SK-MEL-5 (cell line): ENCODE data around the gene FES. TPM values are rescaled to one million over a fixed set of nuclear protein-coding genes. Genes with fewer than 3 reads are reported as not detected.
A peak's percentile ranks its signal among the peaks of the same experiment; 100 is the strongest.

Experiments
- DNase-seq: peaks from one replicate; pipeline ENCODE4 v3.0.0-alpha.2; 2016; ENCODE audit warnings: low read depth, low spot score
- in situ Hi-C: cut with HindIII; loops from 2 replicates; pipeline ENCODE4 v1.10.0; 2016; ENCODE audit warnings: low sequenced_read_pairs, high pct_unique_total_duplicates, low pct_unique_long_range_greater_than_20kb
- total RNA-seq: library from RNA; depleted of rRNA; stranded (reverse); fragments of >200 nt; shearing (Covaris generic); gene quantifications from 2 replicates; pipeline ENCODE4 v1.2.3, GENCODE V29; 2014

The FES gene
- total RNA-seq, 1 experiment from 2014 or later = 0.16 TPM

GRCh38 chr15:90859234-90860131 is 24.8 kb upstream of the FES start:
- in situ Hi-C loops = no loop called here

DNA sequence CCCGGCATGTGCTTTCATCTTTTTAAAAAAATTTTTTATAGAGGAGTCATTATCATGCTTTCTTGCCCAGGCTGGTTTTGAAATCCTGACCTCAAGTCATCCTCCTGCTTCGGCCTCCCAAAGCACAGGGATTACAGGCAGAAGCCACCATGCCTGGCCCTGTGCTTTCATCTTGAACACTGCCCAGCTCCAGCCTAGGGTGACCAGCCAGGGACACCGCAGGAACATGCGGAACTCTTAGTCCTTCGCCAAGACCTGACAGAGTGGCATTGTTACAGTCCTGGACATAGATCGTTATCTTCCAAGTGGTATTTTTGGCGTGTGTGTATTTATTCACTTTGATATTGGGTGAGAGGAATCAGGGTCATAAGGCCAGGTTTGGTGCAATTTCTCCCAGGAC is 23.9 kb upstream of the FES start:
- DNase-seq = no peak
- in situ Hi-C loops = no loop called here

More at GRCh38 chr15:90859234-90860131, 24.8 kb upstream of the FES start:
- DNase-seq = peak; percentile 13

GRCh38 chr15:90860942-90861675 is 23.2 kb upstream of the FES start:
- DNase-seq = no peak

GRCh38 chr15:90862487-90862886 is 21.8 kb upstream of the FES start:
- no peak for DNase-seq

More at GRCh38 chr15:90860942-90861675, 23.2 kb upstream of the FES start:
- in situ Hi-C loops = no loop called here

DNA sequence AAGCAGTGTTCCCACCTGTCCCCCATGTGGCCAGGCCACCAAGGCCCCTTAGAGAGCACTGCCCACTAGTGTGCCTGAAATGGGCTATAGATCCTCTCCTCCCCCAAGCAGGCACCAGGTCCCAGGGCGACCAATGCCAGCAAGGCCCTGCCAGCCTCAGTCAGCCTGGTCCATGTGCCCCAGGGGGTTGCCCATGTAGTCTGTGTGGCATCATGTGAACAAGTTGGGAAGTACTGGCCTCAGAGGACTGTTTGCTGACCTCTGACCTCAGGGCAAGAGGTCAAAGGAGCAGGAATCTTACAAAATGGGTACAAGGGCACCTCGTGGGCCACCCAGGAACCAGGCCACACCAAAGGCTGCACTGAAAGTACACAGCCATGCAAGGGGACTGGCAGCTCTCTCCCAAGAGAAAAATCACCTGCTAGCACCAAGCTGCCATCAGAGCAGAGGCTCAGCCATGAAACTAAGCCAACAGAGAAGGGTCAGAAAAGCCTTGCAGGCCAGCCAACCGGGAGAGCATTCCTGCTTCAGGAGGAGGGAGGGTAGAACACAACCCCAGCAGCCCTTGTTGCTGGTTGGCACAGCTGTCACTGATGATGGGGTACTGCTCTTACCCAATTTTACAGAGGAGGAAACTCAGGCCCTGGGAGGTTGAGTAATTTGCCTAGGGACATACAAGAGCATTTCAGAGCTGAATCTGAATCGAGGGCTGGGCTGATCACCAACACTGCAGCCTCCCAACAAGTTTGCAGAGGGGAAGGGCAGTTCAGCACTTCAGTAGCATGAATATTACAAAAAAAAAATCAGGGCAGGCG is 21.1 kb upstream of the FES start:
- DNase-seq = no peak
- in situ Hi-C loops = no loop called here

More at GRCh38 chr15:90862487-90862886, 21.8 kb upstream of the FES start:
- in situ Hi-C loops = no loop called here

DNA sequence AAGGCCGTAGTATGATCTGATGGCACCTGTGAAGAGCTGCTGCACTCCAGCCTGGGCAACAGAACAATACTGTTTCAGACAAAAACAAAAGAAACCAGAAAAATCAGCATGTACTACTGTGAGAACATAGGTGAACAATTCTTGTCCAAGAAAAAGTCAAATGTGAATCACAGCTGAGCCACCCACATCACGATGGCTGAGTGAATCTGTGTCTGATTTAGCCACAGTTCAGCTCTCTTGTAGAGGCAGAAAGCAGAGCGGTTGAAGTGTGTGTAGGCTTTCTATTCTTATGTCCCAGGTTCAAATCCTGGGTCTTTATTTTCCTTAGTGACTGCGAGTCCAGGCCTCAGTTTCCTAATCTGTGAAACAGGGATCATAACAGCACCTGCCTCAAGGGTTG is 20.3 kb upstream of the FES start:
- in situ Hi-C loops = no loop called here
- DNase-seq = no peak

- in situ Hi-C loops = no loop called here
- no peak for DNase-seq
Measured at GRCh38 chr15:90864507-90864906, 19.8 kb upstream of the FES start.

- in situ Hi-C loops = no loop called here
- DNase-seq = no peak
Measured at GRCh38 chr15:90865702-90866101, 18.6 kb upstream of the FES start.

DNA sequence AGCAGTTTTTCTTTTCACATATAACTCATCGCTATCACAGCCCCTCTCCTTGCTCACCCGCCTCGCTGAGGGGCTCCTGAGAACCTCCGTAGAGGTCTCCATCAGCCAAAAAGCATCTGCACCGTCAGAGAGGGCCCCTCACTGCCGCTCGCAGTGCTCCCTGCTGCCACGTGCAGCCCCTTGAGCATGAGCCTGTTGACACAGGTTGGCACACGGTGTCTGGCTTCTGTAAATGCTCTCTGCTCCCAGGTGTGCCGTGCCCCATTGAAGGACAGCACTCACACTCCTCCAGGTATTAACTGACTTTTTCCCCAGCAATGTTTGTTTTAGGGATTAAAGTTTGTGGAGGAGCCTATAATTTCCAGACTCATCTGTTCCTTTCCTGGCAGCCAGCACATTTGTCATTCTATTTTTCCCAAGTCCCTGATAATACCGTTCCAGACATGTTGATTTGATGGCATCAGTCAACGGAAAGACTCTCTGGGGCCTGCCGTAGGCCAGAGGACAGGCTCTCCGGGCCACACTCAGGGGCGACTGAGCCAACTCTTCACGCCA is 18.1 kb upstream of the FES start:
- no peak for DNase-seq
- in situ Hi-C loops = no loop called here

GRCh38 chr15:90866800-90867199 is 17.5 kb upstream of the FES start:
- in situ Hi-C loops = no loop called here
- DNase-seq = no peak

GRCh38 chr15:90868261-90868689 is 16.0 kb upstream of the FES start, which contains the start of gene FURIN:
Gene FURIN, plus strand, starts transcription at chr15:90868588. Its CDS starts 7,153 bp downstream, at chr15:90875741.
- no peak for DNase-seq
- in situ Hi-C loops = no loop called here

DNA sequence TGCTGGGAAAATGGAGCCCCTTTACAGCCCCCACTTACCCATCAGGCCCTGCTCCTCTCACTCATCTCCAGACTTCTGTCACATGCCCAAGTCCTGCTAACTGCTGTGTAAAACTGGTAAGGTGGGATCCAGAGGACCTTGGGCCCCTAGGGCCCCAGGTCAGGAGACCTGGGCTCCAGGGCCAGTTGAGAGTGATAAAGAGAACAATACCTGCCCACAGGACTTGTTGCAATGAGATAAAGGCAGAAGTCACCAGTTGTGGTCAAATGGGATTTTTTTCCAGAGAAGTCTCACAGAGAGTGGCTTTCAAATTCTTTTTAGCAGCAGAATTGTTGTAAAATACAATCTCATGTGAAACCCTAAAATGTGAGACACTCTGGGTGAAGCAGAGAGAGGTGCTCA is 15.2 kb upstream of the FES start:
- in situ Hi-C loops = no loop called here

DNA sequence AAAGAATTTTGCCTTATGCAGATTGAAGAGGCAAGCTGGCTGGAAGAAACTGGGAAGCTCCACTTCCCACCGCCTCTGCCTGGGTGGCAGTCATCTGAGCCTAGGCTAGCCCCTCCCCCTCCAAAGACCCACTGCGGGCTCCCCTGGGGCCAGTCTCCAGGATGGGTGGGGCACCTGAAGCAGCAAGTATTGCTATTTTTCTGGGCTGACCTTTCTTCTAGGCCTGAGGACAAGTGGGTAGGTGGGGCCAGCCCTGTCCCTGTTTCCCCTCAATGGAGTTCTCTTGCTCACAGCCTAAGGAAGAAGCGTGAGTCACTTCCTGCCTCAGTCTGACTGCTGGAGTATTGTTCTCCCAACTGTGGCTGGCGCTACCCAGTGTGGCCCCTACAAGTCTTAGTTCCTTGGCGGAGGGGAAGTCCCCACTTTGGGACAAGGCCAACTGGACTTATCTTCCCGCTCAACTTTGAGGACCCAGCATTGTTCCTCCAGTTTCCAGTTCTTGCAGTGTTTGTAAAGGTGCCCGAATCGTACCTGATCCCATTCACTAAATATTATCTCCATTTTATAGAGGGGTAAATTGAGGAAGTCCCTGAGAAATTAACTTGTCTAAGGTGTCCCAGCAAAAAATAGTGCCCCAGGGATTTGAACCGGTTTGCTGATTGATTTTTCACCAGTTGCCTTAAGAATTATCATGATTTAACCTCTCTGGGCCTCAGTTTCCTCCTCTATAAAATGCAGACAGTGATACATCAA is 14.5 kb upstream of the FES start:
- in situ Hi-C loops = no loop called here
- peak; percentile 94 for DNase-seq

More for the DNA sequence above, 15.2 kb upstream of the FES start:
- no peak for DNase-seq

GRCh38 chr15:90870354-90871138 is 13.8 kb upstream of the FES start:
- in situ Hi-C loops = no loop called here
- peak; percentile 45 for DNase-seq

DNA sequence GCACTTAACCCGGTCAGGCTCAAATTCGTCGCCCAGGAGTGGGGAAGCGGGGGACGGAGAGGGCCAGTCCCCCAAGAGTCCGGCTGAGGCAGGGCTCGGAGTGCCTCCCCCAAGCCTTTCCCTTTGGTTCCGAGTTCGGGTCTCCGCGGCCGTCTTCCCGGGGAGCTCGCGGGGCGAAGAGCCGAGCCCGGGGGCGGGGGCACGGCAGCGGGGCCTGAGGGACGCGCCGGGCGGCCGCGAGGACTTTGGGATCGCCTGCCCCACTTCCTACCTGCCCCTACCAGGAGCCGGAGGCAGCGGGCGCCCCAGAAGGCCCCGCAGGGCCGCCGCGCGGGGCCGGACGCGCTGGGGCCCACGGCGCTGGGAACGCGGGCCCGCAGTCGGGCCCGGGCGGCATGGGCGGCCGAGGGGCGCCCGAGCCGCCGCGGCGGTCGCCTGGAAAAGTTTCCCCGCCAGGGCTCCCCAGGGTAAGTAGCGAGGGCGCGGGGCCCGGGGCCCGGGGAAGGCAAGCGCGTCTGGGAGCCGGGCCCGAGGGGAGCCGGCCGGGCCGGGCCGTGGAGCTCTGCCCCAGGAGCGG is 13.1 kb upstream of the FES start:
- in situ Hi-C loops = no loop called here
- no peak for DNase-seq
